ENCODE measurements around the gene KRCC1.
"Not testable (repeated sequence)": the region's sequence is repeated elsewhere in the genome, so short reads cannot be mapped to it uniquely, and the experiment has no call there.

The KRCC1 gene

DNA sequence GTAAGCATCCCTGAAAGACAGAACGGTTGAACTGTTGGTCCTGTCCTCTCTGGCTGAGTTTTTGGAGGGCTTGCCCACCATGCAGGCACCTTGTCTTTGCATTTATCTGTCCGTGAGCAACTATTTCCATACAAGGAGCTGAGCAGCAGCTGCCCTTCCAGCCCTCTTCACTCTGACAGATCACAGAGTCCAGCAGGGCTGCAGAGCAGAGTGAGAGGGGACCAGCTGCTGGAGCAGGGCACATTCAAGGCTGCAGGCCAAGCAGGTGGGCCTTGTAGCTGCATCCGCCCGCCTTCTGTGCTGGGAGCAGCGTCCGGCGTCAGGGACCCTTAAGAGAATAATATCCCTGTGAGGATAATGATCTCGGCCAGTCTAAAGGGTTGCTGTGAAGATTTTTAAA lies 21.5 kb upstream of the KRCC1 start:
- no peak for DNase-seq (ENCODE audit: low read depth in 1 of 2, low spot score in 1 of 2)

DNA sequence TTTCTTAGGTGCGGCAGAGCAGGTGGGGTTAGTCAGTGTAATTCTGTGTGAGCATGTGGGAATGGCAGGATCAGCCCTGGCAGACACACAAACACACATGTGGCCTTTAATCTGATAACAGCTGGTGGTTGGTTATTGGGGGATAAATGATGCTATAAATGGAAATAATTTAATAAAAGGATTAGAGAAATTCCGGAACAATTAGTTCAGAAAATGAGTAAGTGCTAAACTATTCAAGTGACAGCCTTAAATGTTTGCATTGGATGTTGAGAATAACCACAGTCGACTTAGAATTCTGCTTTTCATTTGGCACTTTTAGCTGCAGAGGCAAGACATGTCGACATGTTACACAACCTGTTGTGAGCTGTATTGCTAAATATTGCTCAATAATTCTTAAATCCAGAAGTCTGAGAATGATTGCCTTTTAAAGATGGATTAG lies 19.3 kb upstream of the KRCC1 start:
- no peak for DNase-seq (ENCODE audit: low read depth in 1 of 2, low spot score in 1 of 2)

DNA sequence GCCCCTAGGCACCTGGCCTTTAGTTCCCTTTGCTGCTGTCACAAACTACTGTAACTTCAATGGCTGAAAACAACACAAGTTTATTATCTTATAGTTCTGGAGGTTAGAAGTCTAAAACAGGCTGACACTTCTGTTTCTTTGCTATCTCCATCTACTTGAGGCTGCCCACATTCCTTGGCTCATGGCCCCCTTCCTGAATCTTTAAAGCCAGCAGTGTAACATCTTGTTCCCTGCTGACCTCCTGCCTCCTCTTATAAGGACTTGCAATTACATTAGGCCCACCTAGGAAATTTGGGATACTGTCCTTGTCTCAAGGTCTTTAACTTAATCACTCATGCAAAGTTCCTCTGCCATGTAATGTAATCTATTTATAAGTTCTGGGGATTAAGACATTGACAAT lies 18.6 kb upstream of the KRCC1 start:
- DNase-seq (ENCODE audit: low read depth in 1 of 2, low spot score in 1 of 2): no peak

DNA sequence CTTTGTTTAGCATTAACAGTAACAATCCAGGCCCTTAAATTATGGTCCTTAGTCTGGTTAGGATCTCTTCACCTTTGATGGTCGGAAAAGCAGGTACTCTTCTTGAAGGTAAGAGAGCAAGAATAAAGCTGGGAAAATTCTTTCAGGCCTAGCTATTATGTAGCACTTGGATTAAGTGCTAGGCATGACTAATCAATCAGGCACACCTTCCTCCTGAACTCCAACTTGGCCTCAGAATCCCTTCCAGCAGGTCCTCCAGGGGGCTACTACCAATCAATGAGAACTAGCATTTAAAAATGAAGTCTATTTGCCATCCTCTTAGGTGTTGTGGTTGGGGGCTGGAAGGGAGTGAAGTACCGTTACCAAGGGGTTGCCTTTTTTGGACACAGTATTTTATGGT lies 15.8 kb upstream of the KRCC1 start:
- DNase-seq (ENCODE audit: low read depth in 1 of 2, low spot score in 1 of 2): no peak

DNA sequence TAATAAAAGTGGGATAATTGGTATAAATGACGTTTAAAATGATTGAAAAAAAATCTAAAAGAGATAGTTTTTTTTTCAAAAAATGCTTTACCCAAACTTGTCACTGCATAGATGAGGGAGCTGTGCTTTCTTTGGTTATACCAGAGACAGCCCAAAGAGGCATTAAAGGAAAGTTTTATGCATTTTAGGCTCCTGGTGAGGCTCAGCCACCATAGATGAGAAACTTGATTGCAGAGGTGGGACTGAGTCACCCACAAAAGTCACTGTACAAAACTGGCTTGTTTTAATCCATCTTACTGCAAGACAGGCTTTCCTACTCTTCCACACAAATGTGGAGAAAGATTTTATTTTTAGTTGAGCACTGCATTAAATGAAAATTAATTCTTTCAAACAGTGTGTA lies 14.5 kb upstream of the KRCC1 start:
- no peak for DNase-seq (ENCODE audit: low read depth in 1 of 2, low spot score in 1 of 2)

DNA sequence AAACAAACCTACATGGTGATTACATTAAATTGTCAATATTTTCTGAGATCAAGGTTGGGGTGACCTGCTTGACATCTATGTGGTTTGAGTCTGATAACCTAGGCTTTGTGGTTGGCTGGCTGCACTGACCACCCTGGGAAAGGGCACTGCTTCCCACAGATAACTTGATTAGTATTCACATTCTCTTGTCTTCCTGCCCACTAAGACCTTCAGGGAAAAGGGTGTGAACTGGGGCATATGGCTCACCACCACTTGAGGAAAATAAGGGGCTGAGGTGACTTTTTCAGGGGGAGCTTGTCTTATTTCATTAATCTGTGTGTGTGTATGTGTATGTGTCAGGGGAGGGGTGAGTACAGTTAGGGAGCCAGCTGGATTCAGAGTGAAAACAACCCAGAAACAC lies 13.5 kb upstream of the KRCC1 start:
- no peak for DNase-seq (ENCODE audit: low read depth in 1 of 2, low spot score in 1 of 2)

DNA sequence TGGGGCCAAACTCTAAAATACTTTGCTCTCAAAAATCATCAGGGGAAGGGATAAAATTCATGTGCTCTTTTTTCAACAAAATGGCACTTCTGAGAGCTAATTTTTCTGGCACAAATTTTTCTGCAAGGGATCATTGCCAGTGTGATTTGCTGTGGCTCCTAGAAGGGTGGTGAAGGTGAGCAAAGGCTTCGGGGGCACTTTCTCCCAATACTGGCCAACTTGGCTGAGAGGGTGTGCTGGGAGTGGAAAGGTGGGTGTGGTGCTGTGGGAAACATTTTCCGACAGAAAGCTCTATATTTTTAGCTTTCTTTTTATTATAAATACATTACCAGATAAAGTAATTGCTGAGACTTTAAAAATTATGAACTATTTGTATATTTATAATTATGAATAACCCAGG lies 12.5 kb upstream of the KRCC1 start:
- no peak for DNase-seq (ENCODE audit: low read depth in 1 of 2, low spot score in 1 of 2)

DNA sequence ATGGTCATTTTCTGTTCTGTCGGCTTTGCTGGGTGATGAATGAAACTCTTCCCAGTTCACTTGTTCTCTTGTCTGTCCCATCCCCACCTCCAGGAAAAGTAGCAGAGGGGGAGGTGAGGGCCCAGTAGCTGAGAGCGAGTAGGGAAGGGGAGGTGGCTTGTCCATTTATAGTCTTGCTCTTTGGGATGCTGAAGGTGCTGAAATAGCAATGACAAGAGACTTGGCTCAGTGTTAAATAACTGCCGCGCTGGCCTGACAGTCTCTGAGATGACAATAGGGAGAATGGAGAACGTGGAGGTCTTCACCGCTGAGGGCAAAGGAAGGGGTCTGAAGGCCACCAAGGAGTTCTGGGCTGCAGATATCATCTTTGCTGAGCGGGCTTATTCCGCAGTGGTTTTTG lies 12.0 kb upstream of the KRCC1 start, which contains the start of gene SMYD1:
TSS of gene SMYD1 (plus strand) at position 228 of the 400 bp plus-strand sequence. CDS start at position 268, 40 bp downstream.
- DNase-seq (ENCODE audit: low read depth in 1 of 2, low spot score in 1 of 2): no peak

DNA sequence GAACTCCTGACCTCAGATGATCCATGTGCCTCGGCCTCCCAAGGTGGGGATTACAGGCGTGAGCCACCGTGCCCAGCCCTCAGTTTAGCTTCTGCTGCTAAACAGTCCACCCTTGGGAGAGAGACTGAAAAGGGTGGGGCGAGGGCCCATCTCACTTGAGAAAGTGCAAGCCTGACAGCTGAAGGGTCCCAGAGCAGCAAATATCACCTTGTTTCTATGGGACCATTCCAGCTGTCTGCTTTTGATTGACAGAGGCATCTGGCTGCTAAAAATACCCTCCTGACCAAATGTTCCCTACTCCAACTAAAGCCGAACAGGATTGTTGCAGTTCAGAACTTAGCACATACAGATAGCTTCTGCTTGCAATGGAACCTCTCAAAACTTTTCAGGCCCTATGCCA lies 11.6 kb upstream of the KRCC1 start:
- DNase-seq (ENCODE audit: low read depth in 1 of 2, low spot score in 1 of 2): no peak

DNA sequence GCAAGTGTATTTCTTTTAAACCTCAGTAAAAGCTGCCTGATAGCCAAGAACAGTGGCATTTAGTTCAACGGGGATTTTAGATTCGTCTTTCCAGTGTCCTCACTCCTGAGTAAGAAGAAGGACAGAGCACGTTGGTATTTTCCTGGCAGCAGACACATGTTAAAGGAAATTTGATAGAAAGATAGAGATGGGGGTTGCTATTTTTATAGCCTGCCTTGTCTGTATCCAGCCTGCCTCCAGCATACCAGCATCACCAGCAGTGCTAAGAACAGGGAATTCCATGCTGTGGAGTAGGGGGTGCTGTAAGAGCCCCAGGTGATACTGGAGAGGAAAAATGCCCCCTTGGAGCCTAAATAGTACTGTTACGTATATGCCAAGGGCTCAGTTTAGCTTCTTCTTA lies 11.0 kb upstream of the KRCC1 start:
- no peak for DNase-seq (ENCODE audit: low read depth in 1 of 2, low spot score in 1 of 2)

DNA sequence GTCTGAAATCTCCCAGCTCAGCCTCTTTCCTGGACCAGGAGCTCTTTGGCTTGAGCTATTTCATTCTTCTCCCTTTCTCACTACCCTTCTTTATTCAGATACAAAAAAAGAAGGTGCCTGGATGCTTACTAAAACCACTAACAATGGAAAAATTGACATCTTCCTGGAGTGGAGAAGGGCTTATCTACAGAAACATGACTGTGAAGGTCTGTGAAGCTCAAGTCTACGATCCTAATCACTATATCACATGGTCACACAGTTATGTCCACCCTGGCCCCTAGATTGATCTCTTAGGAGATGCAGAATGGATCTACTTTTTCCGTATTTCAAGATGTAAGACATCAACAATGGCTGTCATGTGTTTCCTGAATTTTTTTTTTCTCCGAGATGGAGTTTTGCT lies 5.7 kb upstream of the KRCC1 start:
- no peak for DNase-seq (ENCODE audit: low read depth in 1 of 2, low spot score in 1 of 2)

DNA sequence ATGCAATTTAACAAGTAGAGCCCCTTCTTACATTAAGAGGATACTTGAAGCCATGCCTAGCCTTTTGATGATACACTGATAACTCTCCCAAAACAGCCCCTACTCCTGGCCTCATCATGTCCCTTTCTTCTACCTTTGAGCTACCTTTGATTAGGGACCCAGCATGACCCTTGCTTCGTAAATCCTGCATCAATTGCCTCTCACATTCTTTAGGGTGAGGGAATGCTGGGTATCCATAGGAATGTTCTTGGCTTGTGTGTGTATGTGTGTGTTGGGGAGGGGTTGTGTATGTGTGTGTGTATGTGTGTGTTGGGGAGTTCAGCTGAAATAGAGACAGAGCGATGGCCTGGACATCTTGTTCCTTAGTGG lies 5.3 kb upstream of the KRCC1 start:
- no peak for DNase-seq (ENCODE audit: low read depth in 1 of 2, low spot score in 1 of 2)

DNA sequence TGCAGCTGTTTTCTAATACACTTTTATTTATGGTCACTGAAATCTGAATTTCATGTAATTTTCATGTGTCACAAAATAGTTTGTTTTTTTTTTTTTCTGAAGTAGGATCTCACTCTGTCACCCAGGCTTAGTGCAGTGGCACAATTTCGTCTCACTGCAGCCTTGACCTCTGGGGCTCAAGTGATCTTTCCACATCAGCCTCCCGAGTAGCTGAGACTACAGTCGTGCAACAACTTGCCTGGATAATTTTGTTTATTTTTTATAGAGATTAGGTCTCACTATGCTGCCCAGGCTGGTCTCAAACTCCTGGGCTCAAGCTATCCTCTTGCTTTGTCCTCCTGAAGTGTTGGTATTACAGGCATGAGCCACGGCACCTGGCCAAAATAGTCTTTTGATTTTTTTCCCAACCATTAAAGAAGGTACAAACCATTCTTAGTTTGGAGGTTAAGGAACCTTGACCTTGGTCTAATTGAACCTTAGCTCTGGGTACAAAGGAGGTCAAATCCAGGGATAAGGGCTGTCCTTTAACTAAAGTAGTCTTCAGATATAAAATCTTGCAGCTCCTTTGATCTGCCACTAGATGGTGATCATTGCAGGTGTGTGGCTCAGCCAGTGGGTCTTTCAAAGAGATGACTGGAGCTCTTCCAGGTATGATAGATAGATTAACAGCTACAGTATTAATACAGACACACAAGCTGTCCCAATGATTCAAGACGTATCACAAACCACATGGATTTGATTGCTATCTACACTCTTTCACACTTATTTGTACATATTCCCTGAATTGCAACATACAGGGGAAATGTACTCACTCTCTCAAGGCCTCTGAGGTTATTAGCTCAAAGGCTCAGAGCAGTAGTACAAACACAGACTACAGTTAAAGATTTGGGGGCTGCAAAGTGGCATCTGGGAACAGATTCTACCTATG lies 4.7 kb upstream of the KRCC1 start:
- DNase-seq (ENCODE audit: low read depth in 1 of 2, low spot score in 1 of 2): peak in 1 of 2 donors; percentile 36

DNA sequence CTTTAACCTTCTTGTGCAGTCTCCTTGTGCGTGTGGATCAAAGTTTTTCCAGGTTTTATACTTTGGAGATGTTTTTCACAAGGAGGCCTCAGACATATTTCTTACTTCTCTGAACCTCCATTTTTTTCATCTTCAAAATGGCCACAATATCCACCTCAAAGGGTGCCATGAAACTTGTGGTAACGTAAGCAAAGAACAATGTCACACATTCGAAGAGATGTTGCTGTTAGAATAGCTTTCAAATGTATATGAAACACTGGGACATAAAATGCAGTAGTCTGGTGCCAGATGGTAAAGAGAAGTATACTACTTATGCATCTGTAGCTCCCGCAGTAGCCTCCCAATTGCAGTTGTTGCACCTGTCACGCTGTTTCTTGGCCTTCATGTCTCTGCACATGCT lies 2.6 kb upstream of the KRCC1 start:
- no peak for DNase-seq (ENCODE audit: low read depth in 1 of 2, low spot score in 1 of 2)

DNA sequence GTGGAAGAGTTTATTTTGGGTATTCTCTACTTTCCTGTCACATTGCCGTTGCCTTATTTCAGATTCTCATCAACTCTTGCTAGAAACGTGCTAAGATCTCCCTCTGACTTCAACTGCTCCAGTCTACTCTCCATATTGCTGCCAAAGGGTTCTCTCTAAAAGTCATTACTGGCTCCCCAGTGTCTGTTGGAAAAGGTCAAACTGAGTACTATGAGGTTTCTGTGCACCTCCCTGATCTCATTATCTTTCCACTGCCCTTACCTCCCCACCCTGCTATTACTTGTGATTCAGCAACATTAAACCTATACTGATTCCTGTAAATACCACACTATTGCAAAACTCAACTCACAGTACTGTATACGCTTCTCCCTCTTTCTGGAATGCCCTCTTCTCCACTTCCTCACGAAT lies 1.9 kb upstream of the KRCC1 start:
- DNase-seq (ENCODE audit: low read depth in 1 of 2, low spot score in 1 of 2): no peak

DNA sequence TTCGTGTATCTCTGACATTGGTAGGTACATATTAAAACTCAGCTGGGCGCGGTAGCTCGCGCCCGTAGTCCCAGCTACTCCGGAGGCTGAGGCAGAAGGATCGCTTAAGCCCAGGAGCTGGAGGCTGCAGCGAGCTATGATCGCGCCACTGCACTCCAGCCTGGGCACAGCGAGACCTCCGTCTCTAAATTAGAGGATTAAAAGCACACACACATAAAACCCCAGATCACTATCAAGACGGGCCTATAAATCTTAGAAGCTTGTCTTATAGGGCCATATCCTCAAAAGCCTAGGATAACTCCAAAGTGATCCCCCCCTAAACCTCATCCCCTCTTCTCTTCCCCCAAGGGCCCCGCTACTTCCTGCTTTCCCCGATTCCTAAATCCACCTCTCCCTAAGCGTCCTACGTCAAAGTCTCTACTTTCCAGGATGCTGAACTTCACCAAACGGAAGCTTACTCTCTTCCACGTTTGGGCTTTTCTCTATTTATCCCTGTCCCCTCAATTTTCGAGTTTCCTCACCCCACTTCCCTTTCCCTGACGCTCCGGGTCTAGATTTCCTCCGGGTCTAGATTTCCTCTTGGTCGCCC lies 707 bp downstream of the KRCC1 start:
- DNase-seq (ENCODE audit: low read depth in 1 of 2, low spot score in 1 of 2): no peak

DNA sequence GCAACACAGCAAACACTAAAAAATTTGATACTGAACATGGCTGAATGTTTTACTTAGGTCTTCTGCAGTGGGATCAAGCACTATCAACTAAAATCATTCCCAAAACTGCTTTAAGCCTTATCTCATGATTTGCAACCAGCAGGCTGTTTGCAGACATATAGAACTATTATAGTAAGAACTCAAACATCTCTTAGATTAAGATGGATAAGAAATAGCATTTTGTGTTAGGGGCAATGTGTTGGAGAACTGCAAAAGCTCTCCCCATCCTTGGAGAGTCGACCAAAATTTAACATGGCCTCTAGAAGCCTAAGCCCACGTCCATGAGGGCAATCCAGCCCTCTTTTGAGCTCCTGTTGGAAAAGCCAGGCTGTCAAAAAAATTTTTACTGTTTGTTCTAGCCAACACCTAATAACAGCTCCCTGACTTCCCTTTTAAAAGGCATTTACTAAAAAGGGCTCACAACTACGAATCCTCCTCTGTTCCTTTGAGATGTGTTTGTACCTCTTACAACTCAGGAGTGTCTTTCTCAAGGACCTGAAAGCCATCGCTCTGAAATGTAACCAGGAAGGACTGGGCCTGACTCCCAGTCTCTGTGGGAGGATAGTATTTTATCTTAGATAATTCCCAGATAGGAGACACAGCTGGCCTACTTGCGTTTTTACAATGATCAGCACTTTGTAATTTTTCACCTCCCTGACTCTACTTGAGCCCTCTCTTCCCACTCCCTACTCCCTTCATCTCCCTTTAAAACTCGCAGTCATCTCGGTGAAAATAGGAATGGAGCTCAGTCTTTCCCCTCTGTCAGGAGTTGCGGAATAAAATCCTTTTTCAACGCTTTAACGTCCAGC lies 1.4 kb downstream of the KRCC1 start:
- DNase-seq (ENCODE audit: low read depth in 1 of 2, low spot score in 1 of 2): no peak

DNA sequence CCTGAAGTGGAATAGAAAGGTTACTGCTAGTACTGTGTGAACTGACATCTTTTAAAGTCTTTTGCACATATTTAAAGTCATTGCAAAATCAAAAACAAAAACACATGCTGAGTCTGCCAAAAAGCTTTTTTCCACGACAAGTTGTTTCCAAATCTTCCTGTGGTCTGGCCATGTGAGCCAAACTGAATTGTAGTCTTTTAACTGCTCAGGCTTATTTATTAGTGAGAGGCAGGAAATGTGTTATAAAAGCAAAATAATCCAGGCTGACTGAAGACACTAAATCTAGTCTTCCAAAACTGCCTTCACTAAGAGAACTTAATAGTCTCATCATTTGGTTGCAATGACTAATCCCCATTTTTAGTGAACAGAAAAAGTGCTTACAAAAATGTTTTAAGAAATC lies 2.3 kb downstream of the KRCC1 start:
- DNase-seq (ENCODE audit: low read depth in 1 of 2, low spot score in 1 of 2): no peak

DNA sequence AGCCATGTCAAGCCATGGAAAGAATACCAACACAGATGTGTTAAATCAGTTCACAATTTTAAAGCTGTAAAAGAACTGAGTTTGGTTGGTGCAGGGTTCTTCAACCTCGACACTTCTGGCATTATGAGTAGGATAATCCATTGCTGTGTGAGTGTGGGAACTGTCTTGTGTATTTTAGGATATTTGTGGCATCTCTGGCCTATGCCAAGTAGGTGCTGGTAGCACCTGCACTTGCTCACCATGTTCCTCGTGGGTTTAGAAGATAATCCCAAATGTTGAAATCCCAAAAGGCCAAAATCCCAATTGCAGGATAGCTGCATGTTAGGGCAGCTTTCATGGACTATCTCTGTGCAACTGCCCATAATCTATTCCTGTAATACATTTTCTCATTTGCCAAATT lies 3.8 kb downstream of the KRCC1 start:
- no peak for DNase-seq (ENCODE audit: low read depth in 1 of 2, low spot score in 1 of 2)

DNA sequence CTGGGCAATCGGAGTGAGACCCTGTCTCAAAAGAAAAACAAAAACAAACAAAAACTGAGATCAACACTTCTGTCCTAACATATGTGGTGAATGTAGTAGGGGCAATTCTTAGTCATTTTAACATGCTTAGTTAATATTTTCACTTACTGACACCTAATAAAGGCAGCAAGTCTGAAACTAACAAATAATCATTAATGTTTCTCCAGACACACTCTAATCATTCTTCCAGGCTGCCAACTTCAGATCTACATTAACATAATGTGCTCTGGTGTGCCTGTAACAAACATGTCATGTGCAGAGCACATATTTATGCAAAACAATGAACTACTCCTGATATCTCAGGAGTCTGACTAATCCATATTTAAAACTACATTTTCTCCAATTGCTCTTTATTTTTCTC lies 6.0 kb downstream of the KRCC1 start:
- DNase-seq (ENCODE audit: low read depth in 1 of 2, low spot score in 1 of 2): no peak

DNA sequence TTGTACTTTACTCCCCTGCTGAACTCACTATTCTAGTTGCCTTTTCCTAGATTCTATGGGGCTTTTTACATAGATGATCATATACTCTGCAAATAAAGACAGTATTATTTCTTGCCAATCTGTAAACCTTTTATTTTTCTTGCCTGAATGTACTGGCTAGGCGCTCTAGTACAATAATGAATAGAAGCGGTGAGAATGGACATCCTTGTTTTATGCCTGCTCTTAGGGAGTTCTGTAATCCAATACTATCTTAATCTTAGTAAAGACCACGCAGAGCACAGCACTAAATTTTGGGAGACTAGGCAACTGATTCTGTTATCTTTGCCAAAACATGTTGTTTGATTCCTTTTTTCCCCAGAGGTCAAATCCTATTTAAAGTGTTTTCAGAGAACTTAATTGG lies 7.0 kb downstream of the KRCC1 start:
- DNase-seq (ENCODE audit: low read depth in 1 of 2, low spot score in 1 of 2): no peak

DNA sequence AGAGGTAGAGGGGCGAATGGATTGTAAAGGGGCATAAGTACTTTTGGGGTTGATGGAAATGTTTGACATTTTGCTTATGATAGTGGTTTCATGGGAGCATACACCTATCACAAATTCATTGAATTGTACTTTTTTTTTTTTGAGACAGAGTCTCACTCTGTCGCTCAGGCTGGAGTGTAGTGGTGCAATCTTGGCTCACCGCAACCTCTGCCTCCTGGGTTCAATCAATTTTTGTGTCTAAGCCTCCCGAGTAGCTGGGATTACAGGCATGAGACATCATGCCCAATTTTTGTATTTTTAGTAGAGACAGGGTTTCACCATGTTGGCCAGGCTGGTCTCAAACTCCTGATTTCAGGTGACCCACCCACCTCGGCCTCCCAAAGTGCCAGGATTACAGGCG lies 10.0 kb downstream of the KRCC1 start:
- DNase-seq (ENCODE audit: low read depth in 1 of 2, low spot score in 1 of 2): not testable (repeated sequence)

Measured in activated CD4-positive, alpha-beta T cell treated with anti-CD3 and anti-CD28 coated beads, Interleukin-2, amount 50 U/mL, for 24 hours (primary cell).